Subcutaneous adipose tissue (tissue), 4 donors: ENCODE measurements around the gene SH3YL1. TPM values are rescaled to one million over a fixed set of nuclear protein-coding genes. Genes with fewer than 3 reads are reported as not detected.

Experiments used
- total RNA-seq, 4 donors: library from RNA; depleted of rRNA; stranded (reverse); fragments of >200 nt; gene quantifications; one replicate each; pipeline ENCODE4 v1.1.0, GENCODE V29; 2016
- TF ChIP-seq, protein P1 (sequence below): fragments of 450-650 bp; IDR thresholded peaks from one replicate; pipeline ENCODE4 v1.5.1; 2016; ENCODE audit warnings: low read depth, mild to moderate bottlenecking, control low read depth, antibody characterized with exemption, moderate library complexity

The SH3YL1 gene
- total RNA-seq, 4 donors from 2014 or later: 32.4 to 41.5 (median 33.8) TPM

DNA sequence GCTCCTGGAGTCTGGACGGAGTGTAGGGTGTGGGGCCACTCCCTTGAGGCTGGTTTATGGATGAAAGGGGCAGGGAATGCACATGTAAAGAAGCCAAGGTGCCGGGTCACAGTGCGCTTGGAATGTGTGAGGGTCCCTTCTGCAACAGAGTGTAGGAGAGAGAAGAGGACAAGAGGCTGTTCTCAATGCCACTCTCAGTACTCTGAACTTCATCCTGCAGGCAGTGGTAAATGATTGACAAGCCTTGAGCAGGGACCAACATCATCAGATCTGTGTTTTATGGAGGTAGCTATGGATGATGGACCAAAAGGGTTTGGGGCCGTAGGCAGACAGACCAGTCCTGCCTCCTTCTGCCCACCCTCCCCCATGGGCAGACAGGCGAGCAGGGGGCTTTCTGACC is 31.3 kb upstream of the SH3YL1 start:
- TF ChIP-seq, protein P1, sequence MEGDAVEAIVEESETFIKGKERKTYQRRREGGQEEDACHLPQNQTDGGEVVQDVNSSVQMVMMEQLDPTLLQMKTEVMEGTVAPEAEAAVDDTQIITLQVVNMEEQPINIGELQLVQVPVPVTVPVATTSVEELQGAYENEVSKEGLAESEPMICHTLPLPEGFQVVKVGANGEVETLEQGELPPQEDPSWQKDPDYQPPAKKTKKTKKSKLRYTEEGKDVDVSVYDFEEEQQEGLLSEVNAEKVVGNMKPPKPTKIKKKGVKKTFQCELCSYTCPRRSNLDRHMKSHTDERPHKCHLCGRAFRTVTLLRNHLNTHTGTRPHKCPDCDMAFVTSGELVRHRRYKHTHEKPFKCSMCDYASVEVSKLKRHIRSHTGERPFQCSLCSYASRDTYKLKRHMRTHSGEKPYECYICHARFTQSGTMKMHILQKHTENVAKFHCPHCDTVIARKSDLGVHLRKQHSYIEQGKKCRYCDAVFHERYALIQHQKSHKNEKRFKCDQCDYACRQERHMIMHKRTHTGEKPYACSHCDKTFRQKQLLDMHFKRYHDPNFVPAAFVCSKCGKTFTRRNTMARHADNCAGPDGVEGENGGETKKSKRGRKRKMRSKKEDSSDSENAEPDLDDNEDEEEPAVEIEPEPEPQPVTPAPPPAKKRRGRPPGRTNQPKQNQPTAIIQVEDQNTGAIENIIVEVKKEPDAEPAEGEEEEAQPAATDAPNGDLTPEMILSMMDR: no peak

DNA sequence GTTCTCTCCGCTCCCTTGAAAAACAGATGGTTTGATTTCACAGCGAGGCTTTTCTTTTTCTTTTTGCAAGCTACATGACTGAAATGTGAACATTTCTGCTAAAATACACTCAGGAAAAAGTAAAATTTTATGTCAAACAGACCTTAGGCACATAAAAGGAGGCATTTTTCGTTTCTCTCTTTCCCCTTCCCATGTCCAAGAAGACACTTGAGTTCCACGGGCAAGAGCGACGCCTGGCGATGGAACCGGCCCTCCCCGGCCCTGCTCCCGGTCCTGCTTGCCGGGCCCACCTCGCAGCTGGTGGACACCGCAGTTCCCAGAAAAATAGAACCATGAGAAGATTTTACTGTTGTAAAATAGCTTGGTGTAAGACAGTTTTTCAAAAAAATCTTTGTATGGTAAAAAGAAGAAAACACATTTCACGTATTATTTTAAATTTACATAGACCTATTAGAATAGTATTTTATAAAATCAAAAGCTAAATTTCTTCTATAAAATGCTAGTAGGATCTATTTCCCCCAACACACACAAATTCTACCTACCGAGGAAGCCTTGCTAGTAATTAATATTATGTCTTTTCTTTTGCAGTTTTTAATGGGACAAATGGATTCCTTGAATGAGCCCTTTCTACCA is 26.4 kb upstream of the SH3YL1 start:
- TF ChIP-seq, protein P1: no peak

DNA sequence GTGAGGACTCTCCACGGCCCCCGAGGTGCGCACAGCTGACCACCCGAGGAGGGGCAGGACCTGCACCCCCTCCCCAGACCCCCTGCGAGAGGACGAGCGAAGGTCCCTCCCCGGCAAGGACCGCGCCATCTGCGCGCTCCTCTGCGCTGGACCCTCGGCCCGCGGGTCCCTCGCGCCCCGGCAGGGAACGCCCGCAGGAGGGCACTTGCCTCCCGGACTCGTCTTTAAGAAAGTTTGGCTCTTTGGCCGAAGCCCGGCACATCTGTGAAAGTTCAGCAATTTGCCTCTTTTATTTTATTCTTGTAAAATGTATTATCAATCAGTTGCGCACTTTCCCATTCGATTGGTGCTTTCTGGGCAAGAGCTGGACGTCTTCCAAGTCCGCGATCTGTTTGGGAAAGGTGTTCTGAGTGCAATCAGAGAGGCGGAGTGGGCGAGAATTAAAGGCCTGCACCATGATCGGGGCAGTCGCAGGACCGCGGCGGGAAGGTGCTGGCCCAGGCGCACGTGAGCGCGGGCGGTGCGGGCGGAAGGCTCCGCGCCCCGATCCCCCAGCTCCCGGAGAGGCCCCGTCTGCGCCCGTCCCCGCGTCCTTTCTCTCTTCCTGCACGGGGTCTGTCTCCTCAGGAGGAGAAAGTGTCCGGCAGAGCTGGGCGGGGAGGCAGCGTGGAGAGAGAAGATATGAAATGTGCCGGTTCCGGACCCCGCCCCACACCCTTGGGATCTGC is 25.7 kb upstream of the SH3YL1 start:
- TF ChIP-seq, protein P1: no peak

DNA sequence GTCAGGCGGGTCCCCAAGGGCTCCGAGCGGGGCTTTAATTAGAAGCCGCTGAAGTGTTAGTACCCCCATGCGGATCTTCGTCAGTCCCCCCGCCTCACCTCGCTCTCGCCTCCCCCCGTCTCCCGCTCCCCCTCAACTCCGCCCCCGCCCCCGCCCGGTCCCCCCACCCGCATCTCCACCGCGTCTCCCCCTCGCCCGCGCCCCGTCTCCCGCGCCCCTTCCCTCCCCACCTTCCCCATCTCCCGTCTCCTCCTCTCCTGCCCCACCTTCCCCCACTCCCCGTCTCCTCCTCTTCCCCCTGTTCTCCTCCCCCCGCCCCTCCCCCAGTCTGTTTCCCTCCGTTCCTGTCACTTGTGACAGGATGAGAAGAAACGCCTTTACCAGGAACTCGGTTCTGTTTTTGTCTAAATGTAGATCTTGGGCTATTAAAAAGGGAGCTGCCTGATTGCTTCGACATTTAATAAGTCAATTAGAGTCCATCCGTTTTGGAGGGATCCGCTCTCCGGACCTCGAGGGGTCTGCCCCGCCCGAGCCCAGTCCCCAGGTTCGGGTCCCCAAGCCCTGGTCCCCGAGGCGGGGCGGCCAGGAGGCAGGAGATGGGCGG is 25.0 kb upstream of the SH3YL1 start:
- TF ChIP-seq, protein P1: no peak

DNA sequence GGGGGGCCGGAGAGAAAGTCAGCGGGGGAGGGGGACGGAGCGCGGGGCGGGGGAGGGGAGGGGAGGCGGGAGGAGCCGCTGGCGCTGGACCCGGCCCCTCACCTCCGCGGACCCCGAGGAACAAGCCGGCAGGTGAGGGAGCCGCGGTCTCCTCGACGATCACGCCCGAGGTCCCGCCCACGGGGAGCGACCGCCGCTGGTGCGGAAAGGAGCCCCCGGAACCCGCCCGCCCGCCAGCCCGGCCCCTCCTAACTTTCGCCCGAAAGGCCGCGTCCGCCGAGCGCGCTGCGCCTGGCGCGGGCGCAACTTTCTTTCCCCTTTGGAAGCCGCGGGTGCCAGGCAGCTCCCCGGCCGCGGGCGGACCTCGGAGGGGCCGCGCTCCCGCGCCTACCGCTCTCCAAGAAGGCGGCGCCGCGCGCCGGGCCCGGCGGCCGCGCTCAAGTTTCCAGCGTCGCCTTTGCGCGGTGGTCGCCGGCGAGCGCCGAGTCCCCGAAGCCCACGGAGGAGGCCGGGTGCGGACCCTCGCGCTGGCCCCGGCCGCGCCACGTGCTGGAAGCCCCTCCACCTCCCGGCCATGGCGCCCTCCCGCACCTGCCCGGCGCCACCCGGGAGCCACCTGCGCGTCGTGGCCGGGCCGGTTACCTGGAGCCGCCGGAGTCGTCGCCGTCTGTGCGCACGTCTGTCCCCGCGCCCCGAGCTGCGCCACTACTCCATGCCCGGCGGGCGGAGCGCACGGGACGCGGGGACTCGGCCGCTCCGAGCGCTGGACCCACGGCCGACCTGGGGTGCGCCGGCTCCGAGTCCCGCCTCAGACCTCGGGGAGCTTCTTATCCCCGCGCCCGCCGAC is 24.3 kb upstream of the SH3YL1 start, which contains the start of gene ALKAL2:
ALKAL2 (minus strand) TSS at position 181 of the 847 bp plus-strand sequence. CDS start 256 bp downstream, outside the sequence.
- TF ChIP-seq, protein P1: no peak

DNA sequence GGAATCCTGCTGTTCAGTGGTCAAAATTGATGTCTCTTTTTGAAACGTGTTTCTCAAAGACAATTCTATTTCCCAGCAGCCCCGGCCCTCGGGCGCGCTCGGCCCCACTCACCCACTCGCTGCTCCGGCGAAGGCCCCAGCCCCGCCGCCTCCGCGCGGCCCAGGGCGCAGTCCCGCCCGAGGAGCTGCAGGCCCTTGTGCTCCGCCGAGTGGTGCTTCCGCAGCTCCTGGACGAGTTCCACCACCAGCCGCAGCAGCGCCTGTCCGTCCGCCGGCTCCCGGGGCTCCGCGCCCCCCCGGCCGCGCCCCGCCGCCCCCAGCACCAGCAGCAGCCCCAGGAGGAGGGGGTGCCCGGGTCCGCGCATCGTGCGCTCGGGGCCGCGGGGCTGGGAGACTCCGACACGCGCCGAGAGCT is 23.6 kb upstream of the SH3YL1 start:
- TF ChIP-seq, protein P1: no peak
